Stimulated activated CD8-positive, alpha-beta memory T cell treated with anti-CD3 and anti-CD28 coated beads, Interleukin-15, amount 100 ng/mL, for 1 hour (primary cell): ENCODE data around the gene PSG11.
"Not testable (repeated sequence)": the region's sequence is repeated elsewhere in the genome, so short reads cannot be mapped to it uniquely, and the experiment has no call there.

Source experiments
- DNase-seq: peaks from one replicate; pipeline ENCODE4 v3.0.0-alpha.2; 2020; ENCODE audit warnings: low read depth

Gene PSG11

GRCh38 chr19:43026369-43026768 lies at the start of gene PSG11:
Gene PSG11 (minus strand): TSS chr19:43026469. CDS start chr19:43026372, 97 bp downstream.
- not testable (repeated sequence) for DNase-seq

- DNase-seq = not testable (repeated sequence)
These were observed 36.1 kb upstream of the PSG11 start for GRCh38 chr19:43062418-43062817.

DNA sequence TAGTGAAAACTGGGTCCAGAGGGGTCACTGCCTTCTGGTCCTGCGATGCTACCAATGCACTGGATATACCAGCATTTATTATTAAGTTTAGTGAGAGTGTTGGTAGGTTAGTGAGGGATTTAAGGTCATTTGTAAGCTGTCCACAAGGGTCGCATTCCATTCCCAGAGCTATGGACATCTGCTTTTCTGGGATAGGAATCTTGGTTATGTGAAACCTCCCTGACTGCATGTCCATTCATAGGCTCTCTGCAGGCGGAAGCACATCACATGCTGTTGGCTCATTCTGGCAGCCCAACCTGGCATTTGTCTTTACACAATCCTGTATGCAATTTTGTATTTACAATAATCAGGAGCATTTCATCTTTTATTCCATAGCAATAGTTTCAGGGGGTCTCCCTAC lies 35.1 kb upstream of the PSG11 start:
- not testable (repeated sequence) for DNase-seq

GRCh38 chr19:43060254-43060653 lies 34.0 kb upstream of the PSG11 start:
- not testable (repeated sequence) for DNase-seq

GRCh38 chr19:43059482-43059881 lies 33.2 kb upstream of the PSG11 start:
- not testable (repeated sequence) for DNase-seq

DNA sequence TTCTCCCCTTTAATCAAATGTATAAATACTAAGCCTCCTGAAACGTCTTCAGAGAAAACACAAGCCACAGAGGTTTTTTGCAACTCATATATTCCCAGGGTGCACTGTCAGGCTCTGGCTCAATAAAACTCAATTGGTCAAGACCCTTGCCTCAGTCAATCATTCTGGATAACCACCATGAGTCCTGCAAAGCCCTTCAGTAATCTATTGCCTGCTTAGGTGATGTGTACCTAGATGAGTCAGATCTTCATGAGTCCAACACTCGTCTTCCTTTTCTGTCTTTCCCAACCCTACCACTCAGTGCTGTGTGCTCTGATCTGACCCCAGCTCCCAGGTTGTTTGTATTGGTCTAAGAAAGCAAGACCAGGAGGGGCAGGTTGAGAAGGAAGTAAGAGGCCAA lies 32.2 kb upstream of the PSG11 start:
- DNase-seq = not testable (repeated sequence)

GRCh38 chr19:43047966-43048365 lies 21.7 kb upstream of the PSG11 start:
- not testable (repeated sequence) for DNase-seq

GRCh38 chr19:43046578-43046977 lies 20.3 kb upstream of the PSG11 start:
- DNase-seq = not testable (repeated sequence)

DNA sequence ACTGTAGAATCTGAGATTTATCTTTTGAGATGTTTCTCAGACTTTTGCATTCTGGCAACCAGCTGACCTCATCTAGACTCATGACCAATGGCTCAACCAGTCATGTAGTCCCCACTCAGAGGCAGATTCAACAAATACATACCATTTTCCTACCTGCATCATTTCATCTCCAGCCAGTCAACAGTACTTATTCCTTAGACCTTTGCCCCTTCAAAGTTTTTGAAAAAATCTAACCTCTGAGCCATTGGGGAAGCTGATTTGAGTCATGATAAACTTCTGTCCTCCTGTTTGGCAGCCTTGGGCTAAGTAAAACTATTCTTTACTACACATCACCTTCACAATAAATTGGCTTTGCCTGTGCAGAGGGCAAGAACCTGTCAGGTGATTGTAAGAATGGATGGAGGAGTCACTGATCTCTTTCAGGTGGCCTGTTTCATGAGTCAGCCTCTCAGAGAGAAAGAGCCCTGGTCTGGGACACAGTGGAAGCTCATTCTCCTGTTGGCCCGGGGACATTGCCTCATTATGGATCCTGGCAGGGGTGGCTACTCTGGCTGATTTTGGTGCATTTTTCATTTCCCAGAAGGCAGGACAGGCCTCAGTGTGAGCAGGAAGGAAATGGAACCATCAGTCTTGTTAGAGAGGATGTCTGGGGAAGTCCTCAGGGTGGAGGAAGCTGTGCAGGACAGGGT lies 17.4 kb upstream of the PSG11 start:
- DNase-seq = not testable (repeated sequence)

GRCh38 chr19:43031645-43032044 lies 5.4 kb upstream of the PSG11 start:
- DNase-seq = not testable (repeated sequence)

GRCh38 chr19:43028866-43029265 lies 2.6 kb upstream of the PSG11 start:
- DNase-seq = no peak

DNA sequence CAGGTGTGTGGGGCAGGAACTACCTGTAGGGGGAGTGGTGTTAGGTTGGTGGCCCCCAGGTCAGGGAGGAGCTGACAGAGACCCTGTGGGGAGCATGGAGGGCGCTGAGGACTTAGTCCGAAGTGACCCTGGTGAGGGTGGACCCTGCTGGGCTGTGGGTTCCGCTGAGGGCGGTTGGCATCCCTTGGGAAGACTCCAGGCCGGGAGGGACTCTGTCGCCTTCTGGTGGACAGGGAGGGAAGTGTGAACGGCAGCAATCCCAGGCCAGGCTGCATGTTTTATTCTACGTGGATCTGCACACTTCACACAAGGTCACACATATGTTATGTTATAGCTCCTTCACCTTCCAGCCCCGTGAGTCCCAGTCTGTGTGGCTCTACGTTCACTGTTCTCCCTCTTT lies 1.7 kb upstream of the PSG11 start:
- not testable (repeated sequence) for DNase-seq

DNA sequence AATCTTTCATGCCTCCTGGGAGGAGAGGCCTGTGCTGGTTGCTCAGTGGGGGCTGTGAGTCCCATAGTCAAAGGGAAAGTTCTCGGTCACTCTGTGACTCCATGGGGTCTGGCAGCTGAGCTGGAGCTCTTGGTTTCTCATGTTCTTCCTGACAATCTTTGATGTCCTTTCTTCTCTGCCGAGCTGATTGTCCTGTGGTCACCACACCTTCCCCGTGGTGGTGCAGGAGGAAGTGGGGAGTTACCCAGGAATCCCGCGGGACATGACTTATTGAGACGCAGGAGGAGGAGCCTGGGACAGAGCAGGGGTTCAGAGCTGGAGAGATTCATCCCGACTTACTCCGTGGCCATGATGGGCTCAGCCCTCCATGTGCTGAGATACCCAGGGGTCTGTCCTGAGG lies 792 bp upstream of the PSG11 start:
- DNase-seq = not testable (repeated sequence)

DNA sequence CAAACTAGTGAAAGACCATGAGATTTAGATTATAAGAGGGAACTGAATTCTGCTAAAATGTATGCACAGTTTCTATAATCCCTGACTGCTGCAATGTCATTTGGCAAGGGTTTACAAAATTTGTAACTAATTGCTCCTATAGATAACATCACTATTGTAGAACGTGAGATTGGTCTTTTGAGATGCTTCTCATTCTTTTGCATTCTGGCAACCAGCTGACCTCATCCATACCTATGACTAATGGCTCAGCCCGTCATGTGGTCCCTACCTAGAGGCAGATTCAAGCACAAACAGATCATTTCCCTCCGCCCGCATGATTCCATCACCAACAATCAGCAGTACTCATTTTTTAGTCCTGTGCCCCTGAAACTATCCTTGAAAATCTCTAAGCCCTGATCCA lies 4.2 kb downstream of the PSG11 start:
- DNase-seq = not testable (repeated sequence)

- not testable (repeated sequence) for DNase-seq
These were observed 4.6 kb downstream of the PSG11 start for GRCh38 chr19:43021629-43022028.

GRCh38 chr19:43019588-43019987 lies 6.7 kb downstream of the PSG11 start:
- not testable (repeated sequence) for DNase-seq

DNA sequence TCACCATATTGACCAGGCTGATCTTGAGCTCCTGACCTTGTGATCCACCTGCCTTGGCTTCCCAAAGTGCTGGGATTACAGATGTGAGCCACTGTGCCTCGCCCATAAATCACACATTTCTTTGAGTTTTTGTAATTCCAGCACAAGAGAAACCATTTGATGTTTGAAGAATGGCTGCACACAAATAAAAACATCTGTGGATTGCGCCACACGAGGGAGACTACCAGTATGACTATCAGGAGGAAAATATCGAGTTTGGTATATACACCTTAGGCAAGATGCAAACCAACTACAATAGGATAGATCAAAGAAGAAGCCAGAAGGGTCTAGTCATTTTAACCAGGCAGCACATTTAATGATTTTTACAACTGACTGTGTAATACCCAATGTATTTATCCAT lies 20.4 kb downstream of the PSG11 start:
- DNase-seq = not testable (repeated sequence)

GRCh38 chr19:43004846-43005245 lies 21.4 kb downstream of the PSG11 start:
- not testable (repeated sequence) for DNase-seq

DNA sequence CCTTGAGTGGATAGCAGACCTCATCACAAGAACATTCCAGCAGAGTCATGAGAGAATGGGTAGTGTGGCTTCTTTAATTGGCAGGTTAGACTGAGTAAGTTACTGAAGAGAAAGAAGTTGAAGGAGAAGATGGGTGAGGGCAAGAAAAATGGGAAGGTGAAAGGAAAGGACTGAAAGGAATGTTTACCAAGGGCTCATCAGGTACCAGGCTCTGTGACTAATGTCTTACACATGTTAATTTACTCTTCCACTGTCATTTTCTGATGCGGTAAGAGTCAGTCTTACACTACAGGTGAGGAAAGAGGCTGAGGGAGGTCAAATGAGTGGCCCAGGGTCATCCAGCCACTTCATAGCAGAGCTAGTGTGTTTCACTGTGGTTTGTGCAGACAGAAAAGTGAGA lies 22.6 kb downstream of the PSG11 start:
- DNase-seq = not testable (repeated sequence)

GRCh38 chr19:43002948-43003347 lies 23.3 kb downstream of the PSG11 start:
- DNase-seq = not testable (repeated sequence)

- not testable (repeated sequence) for DNase-seq
These were observed 30.1 kb downstream of the PSG11 start for GRCh38 chr19:42996161-42996560.

- not testable (repeated sequence) for DNase-seq
These were observed 34.2 kb downstream of the PSG11 start for GRCh38 chr19:42992029-42992604.

DNA sequence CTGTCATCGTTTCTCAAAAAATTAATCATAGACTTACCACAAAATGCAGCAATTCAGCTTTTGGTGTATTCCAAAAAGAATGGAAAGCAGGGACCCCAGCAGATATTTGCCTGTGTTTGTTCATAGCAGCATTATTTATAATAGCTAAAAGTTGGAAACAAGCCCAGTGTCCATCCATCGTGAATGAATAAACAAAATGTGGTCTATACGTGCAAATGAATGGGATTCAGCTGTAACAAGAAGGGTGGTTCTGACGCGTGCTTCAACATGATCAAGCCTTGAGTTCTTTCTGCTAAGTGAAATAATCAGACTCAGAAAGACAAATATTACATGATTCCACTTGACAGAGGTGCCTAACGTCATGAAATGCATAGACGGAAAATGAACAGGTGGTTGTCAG lies 36.4 kb downstream of the PSG11 start:
- DNase-seq = no peak

DNA sequence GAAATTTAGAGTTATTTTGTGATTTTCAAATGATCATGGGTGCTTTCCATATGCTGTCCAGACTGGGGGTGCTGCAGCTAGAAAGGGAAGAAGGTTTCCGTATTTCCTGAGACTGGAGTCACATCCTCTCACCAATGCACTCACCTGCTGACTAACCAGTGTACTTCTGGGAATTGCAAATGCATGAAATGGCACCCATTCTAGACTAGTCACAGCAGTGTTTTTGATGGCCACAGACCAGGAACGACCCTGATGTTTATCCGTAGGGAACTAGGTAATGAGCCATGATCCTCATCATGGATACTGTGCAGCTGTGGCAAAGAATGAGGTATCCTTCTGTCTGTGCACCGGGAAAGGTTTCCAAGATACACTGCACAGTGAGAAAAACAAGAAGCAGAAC lies 37.1 kb downstream of the PSG11 start:
- DNase-seq = not testable (repeated sequence)
